Smooth muscle cell (in vitro differentiated cells): ENCODE measurements around the gene EDC4. TPM values are rescaled to one million over a fixed set of nuclear protein-coding genes. Genes with fewer than 3 reads are reported as not detected.
"Not testable (repeated sequence)": the region's sequence is repeated elsewhere in the genome, so short reads cannot be mapped to it uniquely, and the experiment has no call there.

Experiments used
- DNase-seq: peaks from one replicate; lab custom pipeline; 2025; ENCODE audit not compliant: unreplicated experiment; lab: John Stamatoyannopoulos, UW
- H2AFZ ChIP-seq: fragments of 200-600 bp; sonication (generic); 2 replicates; pipeline ENCODE4 v1.6.0; 2016; ENCODE audit warnings: antibody characterized with exemption, low read depth, mild to moderate bottlenecking
- H3F3A ChIP-seq: fragments of 200-600 bp; sonication (generic); 2 replicates; pipeline ENCODE4 v1.6.0; 2017; ENCODE audit warnings: antibody characterized with exemption, low read depth
- H3K27ac ChIP-seq: fragments of 200-600 bp; sonication (generic); 2 replicates; pipeline ENCODE4 v1.5.1; 2016; ENCODE audit warnings: low read depth, mild to moderate bottlenecking
- H3K27me3 ChIP-seq: fragments of 200-600 bp; sonication (generic); 2 replicates; pipeline ENCODE4 v1.6.1; 2016; ENCODE audit warnings: low read depth, mild to moderate bottlenecking
- H3K36me3 ChIP-seq: fragments of 200-600 bp; sonication (generic); 2 replicates; pipeline ENCODE4 v1.5.1; 2016; ENCODE audit warnings: low read depth
- H3K4me1 ChIP-seq: fragments of 200-600 bp; sonication (generic); 2 replicates; pipeline ENCODE4 v1.5.1; 2016; ENCODE audit warnings: low read depth
- H3K4me2 ChIP-seq: fragments of 200-600 bp; sonication (generic); 2 replicates; pipeline ENCODE4 v1.6.0; 2016; ENCODE audit warnings: mild to moderate bottlenecking
- H3K4me3 ChIP-seq: fragments of 200-600 bp; sonication (generic); 2 replicates; pipeline ENCODE4 v1.5.1; 2016; ENCODE audit warnings: mild to moderate bottlenecking
- H3K79me2 ChIP-seq: fragments of 200-600 bp; sonication (generic); 2 replicates; pipeline ENCODE4 v1.6.0; 2016; ENCODE audit warnings: low read depth, mild to moderate bottlenecking
- H3K9ac ChIP-seq: fragments of 200-600 bp; sonication (generic); 2 replicates; pipeline ENCODE4 v1.6.0; 2016; ENCODE audit warnings: low read depth
- H3K9me3 ChIP-seq: fragments of 200-600 bp; sonication (generic); replicated peaks from 2 replicates; pipeline ENCODE4 v1.5.1; 2016; ENCODE audit warnings: low read depth
- H4K20me1 ChIP-seq: fragments of 200-600 bp; sonication (generic); 2 replicates; pipeline ENCODE4 v1.6.0; 2016; ENCODE audit warnings: low read depth
- WGBS: methylation state at CpG from one replicate; pipeline ENCODE4 v1.1.7; 2016; ENCODE audit warnings: low lambda C conversion rate; 5-methylcytosine and 5-hydroxymethylcytosine counted together
- polyA plus RNA-seq: library from polyadenylated mRNA; unstranded; fragments of >200 nt; fragmentation: Nextera tagmentation; extraction: Ambion mirVana; gene quantifications from 2 replicates; pipeline ENCODE4 v1.2.1, GENCODE V29; 2016
- total RNA-seq: library from RNA; depleted of rRNA; stranded (reverse); fragments of >200 nt; gene quantifications from 2 replicates; pipeline ENCODE4 v1.2.3, GENCODE V29; 2014
- TF ChIP-seq, protein P1 (sequence below): fragments of 200-600 bp; sonication (generic); IDR thresholded peaks from 2 replicates; pipeline ENCODE4 v1.5.1; 2017; ENCODE audit warnings: borderline replicate concordance, mild to moderate bottlenecking, antibody characterized with exemption; ENCODE audit not compliant: insufficient read depth, poor library complexity, severe bottlenecking

The EDC4 gene
- total and polyA plus RNA-seq, 2 experiments from 2014 or later = 46.3 to 64.5 TPM

DNA sequence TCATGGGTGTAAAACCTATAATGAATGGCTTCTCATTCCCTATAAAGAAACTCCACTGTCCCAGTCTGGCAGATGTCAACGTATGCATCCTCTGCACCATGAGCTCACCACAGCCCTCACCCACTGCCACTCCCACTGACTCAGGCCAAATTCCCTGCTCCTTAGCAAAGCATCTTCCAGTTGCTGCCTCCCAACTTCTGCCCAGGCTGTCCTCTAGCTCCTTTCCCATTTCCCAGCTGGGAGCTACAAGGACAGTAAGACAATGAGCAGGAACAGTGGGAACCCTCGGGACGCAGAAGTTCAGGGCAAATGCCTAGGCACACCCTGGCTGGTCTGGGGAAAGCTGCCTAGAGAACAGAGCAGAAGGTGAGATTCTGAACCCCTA lies 39.8 kb upstream of the EDC4 start:
- no peaks in the 10 kb centered on the region for H3K27me3 ChIP-seq
- H3F3A ChIP-seq = no peaks in the 10 kb centered on the region
- H3K4me1 ChIP-seq = no peaks in the 10 kb centered on the region
- peaks cover 5% of the 10 kb centered on the region for H3K79me2 ChIP-seq
- H3K9ac ChIP-seq = peak overlapping the region; percentile 96
- peak overlapping the region; percentile 90 for H2AFZ ChIP-seq
- H4K20me1 ChIP-seq = no peaks in the 10 kb centered on the region
- H3K27ac ChIP-seq = peak overlapping the region; percentile 91
- 12% methylated on average over 3 of the region's 3 CpGs for WGBS
- peak overlapping the region; percentile 80 for H3K4me3 ChIP-seq
- no peaks in the 10 kb centered on the region for H3K36me3 ChIP-seq
- H3K4me2 ChIP-seq = peak overlapping the region; percentile 96
- no peaks in the 10 kb centered on the region for H3K9me3 ChIP-seq
- no peak for DNase-seq
- TF ChIP-seq, protein P1, sequence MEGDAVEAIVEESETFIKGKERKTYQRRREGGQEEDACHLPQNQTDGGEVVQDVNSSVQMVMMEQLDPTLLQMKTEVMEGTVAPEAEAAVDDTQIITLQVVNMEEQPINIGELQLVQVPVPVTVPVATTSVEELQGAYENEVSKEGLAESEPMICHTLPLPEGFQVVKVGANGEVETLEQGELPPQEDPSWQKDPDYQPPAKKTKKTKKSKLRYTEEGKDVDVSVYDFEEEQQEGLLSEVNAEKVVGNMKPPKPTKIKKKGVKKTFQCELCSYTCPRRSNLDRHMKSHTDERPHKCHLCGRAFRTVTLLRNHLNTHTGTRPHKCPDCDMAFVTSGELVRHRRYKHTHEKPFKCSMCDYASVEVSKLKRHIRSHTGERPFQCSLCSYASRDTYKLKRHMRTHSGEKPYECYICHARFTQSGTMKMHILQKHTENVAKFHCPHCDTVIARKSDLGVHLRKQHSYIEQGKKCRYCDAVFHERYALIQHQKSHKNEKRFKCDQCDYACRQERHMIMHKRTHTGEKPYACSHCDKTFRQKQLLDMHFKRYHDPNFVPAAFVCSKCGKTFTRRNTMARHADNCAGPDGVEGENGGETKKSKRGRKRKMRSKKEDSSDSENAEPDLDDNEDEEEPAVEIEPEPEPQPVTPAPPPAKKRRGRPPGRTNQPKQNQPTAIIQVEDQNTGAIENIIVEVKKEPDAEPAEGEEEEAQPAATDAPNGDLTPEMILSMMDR = no peak

DNA sequence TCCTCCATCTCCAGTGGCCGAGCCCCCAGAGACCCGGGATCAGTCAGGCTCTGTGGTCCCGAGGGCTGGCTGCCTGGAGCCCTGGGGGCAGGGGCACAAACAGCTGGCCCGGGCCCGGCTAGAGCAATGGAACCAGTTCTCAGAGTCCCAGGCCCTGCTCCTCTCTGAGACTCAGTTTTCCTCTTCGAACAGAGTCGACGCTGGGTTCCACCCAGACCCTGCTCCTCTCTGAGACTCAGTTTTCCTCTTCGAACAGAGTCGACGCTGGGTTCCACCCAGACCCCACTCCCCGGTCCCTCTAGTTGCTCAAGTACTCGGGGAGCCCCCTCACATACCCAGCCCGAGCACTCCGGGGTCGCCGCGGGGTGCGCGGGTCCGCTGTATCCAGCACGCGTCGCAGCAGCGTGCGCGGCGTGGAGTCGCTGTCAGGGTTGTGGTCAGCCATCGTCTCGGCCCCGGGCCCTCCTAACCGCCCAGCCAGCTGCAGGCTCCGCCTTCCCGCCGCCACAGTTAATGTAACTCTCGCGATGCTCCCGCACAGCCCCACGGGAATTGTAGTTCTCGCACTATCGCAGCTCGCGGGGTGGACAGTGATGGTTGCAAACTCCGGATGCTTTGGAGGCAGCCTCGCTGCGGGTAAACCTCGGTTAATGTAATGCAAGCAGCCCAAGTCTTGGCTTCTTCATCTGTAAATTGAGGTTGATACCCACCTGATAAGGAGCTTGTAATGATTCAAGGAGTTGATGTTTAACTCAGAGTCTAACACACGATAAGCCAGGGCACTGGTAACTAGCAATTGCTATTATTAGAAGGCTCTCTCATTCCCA lies 39.2 kb upstream of the EDC4 start:
- H3K79me2 ChIP-seq = peaks cover 5% of the 10 kb centered on the region
- no peaks in the 10 kb centered on the region for H4K20me1 ChIP-seq
- peak overlapping the region; percentile 91 for H3K27ac ChIP-seq
- H3K36me3 ChIP-seq = no peaks in the 10 kb centered on the region
- H3K4me3 ChIP-seq = peak overlapping the region; percentile 80
- H3K9me3 ChIP-seq = no peaks in the 10 kb centered on the region
- H3K4me2 ChIP-seq = peak overlapping the region; percentile 96
- peak overlapping the region; percentile 96 for H3K9ac ChIP-seq
- peak overlapping the region; percentile 90 for H2AFZ ChIP-seq
- DNase-seq = peak; percentile 70
- no peaks in the 10 kb centered on the region for H3F3A ChIP-seq
- 2% methylated on average over 49 of the region's 49 CpGs for WGBS
- TF ChIP-seq, protein P1 = no peak
- H3K27me3 ChIP-seq = no peaks in the 10 kb centered on the region
- H3K4me1 ChIP-seq = no peaks in the 10 kb centered on the region

DNA sequence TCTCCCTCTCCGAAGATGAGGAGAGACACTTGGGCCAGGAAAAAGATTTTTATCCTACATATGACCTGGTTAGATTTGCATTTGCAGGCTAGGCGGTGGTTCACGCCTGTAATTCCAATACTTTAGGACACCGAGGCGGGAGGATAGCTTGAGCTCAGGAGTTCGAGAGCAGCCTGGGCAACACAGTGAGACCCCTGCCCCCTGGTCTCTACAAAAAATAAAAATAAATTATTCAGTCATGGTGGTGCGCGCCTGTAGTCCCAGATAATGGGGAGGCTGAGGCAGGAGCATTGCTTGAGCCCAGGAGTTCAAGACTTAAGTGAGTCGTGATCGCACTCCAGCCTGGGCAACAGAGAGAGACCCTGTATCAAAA lies 38.6 kb upstream of the EDC4 start:
- 87% methylated on average over 10 of the region's 10 CpGs for WGBS
- peak overlapping the region; percentile 88 for H2AFZ ChIP-seq
- DNase-seq = no peak
- no peak overlapping the region for H3K27ac ChIP-seq
- H3K36me3 ChIP-seq = no peaks in the 10 kb centered on the region
- peak overlapping the region; percentile 80 for H3K4me3 ChIP-seq
- TF ChIP-seq, protein P1 = no peak
- no peaks in the 10 kb centered on the region for H3K4me1 ChIP-seq
- no peaks in the 10 kb centered on the region for H3K27me3 ChIP-seq
- no peaks in the 10 kb centered on the region for H3F3A ChIP-seq
- H3K9me3 ChIP-seq = no peaks in the 10 kb centered on the region
- H3K79me2 ChIP-seq = peaks cover 5% of the 10 kb centered on the region
- H3K4me2 ChIP-seq = peak overlapping the region; percentile 96
- H4K20me1 ChIP-seq = no peaks in the 10 kb centered on the region
- H3K9ac ChIP-seq = peak overlapping the region; percentile 96

DNA sequence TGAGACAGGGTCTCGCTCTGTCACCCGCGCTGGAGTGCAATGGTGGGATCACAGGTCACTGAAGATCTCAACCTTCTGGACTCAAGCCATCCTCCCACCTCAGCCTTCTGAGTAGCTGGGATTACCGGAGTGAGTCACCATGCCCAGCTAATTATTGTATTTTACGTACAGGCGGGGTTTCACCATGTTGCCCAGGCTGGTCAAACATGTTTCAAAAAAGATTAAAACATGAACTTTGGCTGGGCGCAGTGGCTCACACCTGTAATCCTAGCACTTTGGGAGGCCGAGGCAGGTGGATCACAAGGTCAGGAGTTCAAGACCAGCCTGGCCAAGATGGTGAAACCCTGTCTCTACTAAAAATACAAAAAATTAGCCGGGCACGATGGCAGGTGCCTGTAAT lies 35.7 kb upstream of the EDC4 start:
- H3K27me3 ChIP-seq, H3K27ac ChIP-seq, H3K4me2 ChIP-seq, H3K9ac ChIP-seq, H3K4me3 ChIP-seq, H4K20me1 ChIP-seq, H3K36me3 ChIP-seq, H2AFZ ChIP-seq, DNase-seq, H3K9me3 ChIP-seq, H3F3A ChIP-seq, H3K4me1 ChIP-seq, H3K79me2 ChIP-seq: not testable (repeated sequence)
- WGBS = 80% methylated on average over 10 of the region's 10 CpGs
